ENCODE data around the gene RFX7.

DNA sequence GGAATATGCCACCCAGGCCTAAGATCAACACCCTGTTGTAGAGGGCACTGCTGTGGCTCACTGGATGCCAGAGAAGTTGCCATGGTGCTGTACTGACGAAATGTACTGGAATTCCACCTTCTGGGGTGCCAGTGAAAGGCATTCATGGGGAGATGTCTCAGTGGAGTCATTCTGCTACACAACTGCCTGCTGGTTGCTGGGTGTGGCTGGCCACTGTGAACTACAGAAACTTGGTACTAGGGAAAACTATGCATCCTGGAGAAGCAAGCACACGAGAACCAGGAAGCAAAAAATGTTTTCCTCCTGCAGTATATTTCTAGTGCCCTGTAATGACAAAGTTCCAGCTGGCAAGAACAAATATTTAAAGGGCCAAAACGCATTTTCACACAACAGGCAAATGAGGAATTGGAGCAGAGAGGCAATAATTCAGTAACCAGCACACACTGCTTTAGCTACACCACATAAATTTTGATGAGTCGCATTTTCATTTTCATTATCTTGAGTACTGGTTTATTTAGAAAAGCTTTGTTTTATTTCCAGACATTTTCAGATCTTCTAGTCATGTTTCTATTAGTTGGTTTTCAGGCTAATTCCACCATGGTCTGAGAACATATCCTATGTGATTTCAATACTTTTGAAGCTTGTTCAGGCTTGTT, 18.3 kb upstream of the RFX7 start:
- TF ChIP-seq EZH2 (IDR thresholded peaks at IDR 0.05; ENCODE audit: borderline replicate concordance, insufficient read depth, low read depth, low read length, poor library complexity, severe bottlenecking) = no peak
- TF ChIP-seq, protein P1, sequence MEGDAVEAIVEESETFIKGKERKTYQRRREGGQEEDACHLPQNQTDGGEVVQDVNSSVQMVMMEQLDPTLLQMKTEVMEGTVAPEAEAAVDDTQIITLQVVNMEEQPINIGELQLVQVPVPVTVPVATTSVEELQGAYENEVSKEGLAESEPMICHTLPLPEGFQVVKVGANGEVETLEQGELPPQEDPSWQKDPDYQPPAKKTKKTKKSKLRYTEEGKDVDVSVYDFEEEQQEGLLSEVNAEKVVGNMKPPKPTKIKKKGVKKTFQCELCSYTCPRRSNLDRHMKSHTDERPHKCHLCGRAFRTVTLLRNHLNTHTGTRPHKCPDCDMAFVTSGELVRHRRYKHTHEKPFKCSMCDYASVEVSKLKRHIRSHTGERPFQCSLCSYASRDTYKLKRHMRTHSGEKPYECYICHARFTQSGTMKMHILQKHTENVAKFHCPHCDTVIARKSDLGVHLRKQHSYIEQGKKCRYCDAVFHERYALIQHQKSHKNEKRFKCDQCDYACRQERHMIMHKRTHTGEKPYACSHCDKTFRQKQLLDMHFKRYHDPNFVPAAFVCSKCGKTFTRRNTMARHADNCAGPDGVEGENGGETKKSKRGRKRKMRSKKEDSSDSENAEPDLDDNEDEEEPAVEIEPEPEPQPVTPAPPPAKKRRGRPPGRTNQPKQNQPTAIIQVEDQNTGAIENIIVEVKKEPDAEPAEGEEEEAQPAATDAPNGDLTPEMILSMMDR (IDR thresholded peaks at IDR 0.05) = no peak
